Smooth muscle cell (in vitro differentiated cells): ENCODE measurements around the gene GPR39. TPM values are rescaled to one million over a fixed set of nuclear protein-coding genes. Genes with fewer than 3 reads are reported as not detected.

ENCODE experiments used
- DNase-seq: peaks from one replicate; lab custom pipeline; 2025; ENCODE audit not compliant: unreplicated experiment; lab: John Stamatoyannopoulos, UW
- H2AFZ ChIP-seq: fragments of 200-600 bp; sonication (generic); 2 replicates; pipeline ENCODE4 v1.6.0; 2016; ENCODE audit warnings: antibody characterized with exemption, low read depth, mild to moderate bottlenecking
- H3F3A ChIP-seq: fragments of 200-600 bp; sonication (generic); 2 replicates; pipeline ENCODE4 v1.6.0; 2017; ENCODE audit warnings: antibody characterized with exemption, low read depth
- H3K27ac ChIP-seq: fragments of 200-600 bp; sonication (generic); 2 replicates; pipeline ENCODE4 v1.5.1; 2016; ENCODE audit warnings: low read depth, mild to moderate bottlenecking
- H3K27me3 ChIP-seq: fragments of 200-600 bp; sonication (generic); 2 replicates; pipeline ENCODE4 v1.6.1; 2016; ENCODE audit warnings: low read depth, mild to moderate bottlenecking
- H3K36me3 ChIP-seq: fragments of 200-600 bp; sonication (generic); 2 replicates; pipeline ENCODE4 v1.5.1; 2016; ENCODE audit warnings: low read depth
- H3K4me1 ChIP-seq: fragments of 200-600 bp; sonication (generic); 2 replicates; pipeline ENCODE4 v1.5.1; 2016; ENCODE audit warnings: low read depth
- H3K4me2 ChIP-seq: fragments of 200-600 bp; sonication (generic); 2 replicates; pipeline ENCODE4 v1.6.0; 2016; ENCODE audit warnings: mild to moderate bottlenecking
- H3K4me3 ChIP-seq: fragments of 200-600 bp; sonication (generic); 2 replicates; pipeline ENCODE4 v1.5.1; 2016; ENCODE audit warnings: mild to moderate bottlenecking
- H3K79me2 ChIP-seq: fragments of 200-600 bp; sonication (generic); 2 replicates; pipeline ENCODE4 v1.6.0; 2016; ENCODE audit warnings: low read depth, mild to moderate bottlenecking
- H3K9ac ChIP-seq: fragments of 200-600 bp; sonication (generic); 2 replicates; pipeline ENCODE4 v1.6.0; 2016; ENCODE audit warnings: low read depth
- H3K9me3 ChIP-seq: fragments of 200-600 bp; sonication (generic); replicated peaks from 2 replicates; pipeline ENCODE4 v1.5.1; 2016; ENCODE audit warnings: low read depth
- H4K20me1 ChIP-seq: fragments of 200-600 bp; sonication (generic); 2 replicates; pipeline ENCODE4 v1.6.0; 2016; ENCODE audit warnings: low read depth
- WGBS: methylation state at CpG from one replicate; pipeline ENCODE4 v1.1.7; 2016; ENCODE audit warnings: low lambda C conversion rate; 5-methylcytosine and 5-hydroxymethylcytosine counted together
- polyA plus RNA-seq: library from polyadenylated mRNA; unstranded; fragments of >200 nt; fragmentation: Nextera tagmentation; extraction: Ambion mirVana; gene quantifications from 2 replicates; pipeline ENCODE4 v1.2.1, GENCODE V29; 2016
- total RNA-seq: library from RNA; depleted of rRNA; stranded (reverse); fragments of >200 nt; gene quantifications from 2 replicates; pipeline ENCODE4 v1.2.3, GENCODE V29; 2014
- TF ChIP-seq, protein P1 (sequence below): fragments of 200-600 bp; sonication (generic); IDR thresholded peaks from 2 replicates; pipeline ENCODE4 v1.5.1; 2017; ENCODE audit warnings: borderline replicate concordance, mild to moderate bottlenecking, antibody characterized with exemption; ENCODE audit not compliant: insufficient read depth, poor library complexity, severe bottlenecking

The GPR39 gene
- total and polyA plus RNA-seq, 2 experiments from 2014 or later, result 0.87 to 1.4 TPM

DNA sequence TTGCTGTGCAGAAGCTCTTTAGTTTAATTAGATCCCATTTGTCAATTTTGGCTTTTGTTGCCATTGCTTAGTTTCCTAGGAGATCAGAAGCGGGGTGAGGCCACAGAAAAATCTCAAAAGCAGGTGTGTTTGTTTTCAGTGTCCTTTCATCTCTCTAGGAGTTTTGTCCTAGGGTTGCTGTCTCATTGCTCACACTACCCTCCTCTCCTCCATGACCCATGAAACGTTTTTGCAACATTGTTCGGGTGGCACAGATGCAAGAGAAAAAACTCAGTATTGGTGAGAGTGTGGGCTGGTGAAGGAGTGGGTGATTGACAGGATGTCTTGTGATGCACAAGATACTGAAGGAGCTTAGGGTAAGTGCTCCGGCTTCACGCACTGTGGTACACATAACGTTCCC lies 149.8 kb downstream of the GPR39 start:
- Histone ChIP-seq H3F3A (no peaks in the 10 kb centered on the region), H3K27me3 (no peaks in the 10 kb centered on the region)

DNA sequence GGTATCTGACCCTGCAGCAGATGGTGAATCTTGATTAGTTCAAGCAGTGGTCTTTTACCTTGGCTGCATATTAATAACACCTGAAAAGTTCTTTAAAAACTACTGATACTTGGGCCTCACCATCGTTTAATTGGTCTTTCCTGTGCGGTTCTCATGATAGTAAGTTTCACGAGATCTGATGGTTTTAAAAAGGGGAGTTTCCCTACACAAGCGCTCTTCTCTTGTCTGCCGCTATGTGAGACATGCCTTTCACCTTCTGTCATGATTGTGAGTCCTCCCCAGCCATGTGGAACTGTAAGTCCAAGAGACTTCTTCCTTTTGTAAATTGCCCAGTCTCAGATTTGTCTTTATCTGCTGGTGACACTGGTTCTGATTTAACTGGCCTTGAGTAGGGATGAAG lies 151.1 kb downstream of the GPR39 start:
- Histone ChIP-seq H3F3A (no peaks in the 10 kb centered on the region), H3K4me1 (no peaks in the 10 kb centered on the region), H3K4me3 (no peak overlapping the region), H3K9me3 (no peaks in the 10 kb centered on the region), H3K36me3 (no peaks in the 10 kb centered on the region), H3K79me2 (no peaks in the 10 kb centered on the region), H3K27me3 (no peaks in the 10 kb centered on the region), H3K9ac (no peak overlapping the region), H3K27ac (no peak overlapping the region), H4K20me1 (no peaks in the 10 kb centered on the region), H3K4me2 (no peak overlapping the region), H2AFZ (no peak overlapping the region)
- WGBS, result 83% methylated on average over 5 of the region's 5 CpGs
- no peak for DNase-seq
- TF ChIP-seq, protein P1, sequence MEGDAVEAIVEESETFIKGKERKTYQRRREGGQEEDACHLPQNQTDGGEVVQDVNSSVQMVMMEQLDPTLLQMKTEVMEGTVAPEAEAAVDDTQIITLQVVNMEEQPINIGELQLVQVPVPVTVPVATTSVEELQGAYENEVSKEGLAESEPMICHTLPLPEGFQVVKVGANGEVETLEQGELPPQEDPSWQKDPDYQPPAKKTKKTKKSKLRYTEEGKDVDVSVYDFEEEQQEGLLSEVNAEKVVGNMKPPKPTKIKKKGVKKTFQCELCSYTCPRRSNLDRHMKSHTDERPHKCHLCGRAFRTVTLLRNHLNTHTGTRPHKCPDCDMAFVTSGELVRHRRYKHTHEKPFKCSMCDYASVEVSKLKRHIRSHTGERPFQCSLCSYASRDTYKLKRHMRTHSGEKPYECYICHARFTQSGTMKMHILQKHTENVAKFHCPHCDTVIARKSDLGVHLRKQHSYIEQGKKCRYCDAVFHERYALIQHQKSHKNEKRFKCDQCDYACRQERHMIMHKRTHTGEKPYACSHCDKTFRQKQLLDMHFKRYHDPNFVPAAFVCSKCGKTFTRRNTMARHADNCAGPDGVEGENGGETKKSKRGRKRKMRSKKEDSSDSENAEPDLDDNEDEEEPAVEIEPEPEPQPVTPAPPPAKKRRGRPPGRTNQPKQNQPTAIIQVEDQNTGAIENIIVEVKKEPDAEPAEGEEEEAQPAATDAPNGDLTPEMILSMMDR, result no peak

More for the DNA sequence above, 149.8 kb downstream of the GPR39 start:
- no peaks in the 10 kb centered on the region for H3K36me3 ChIP-seq
- no peak overlapping the region for H3K4me3 ChIP-seq
- H3K4me2 ChIP-seq, result no peak overlapping the region
- no peaks in the 10 kb centered on the region for H3K79me2 ChIP-seq
- WGBS, result 91% methylated on average over 6 of the region's 6 CpGs
- TF ChIP-seq, protein P1, result no peak
- no peaks in the 10 kb centered on the region for H3K4me1 ChIP-seq
- no peak for DNase-seq
- no peak overlapping the region for H2AFZ ChIP-seq
- H3K27ac ChIP-seq, result no peak overlapping the region
- H3K9ac ChIP-seq, result no peak overlapping the region
- H4K20me1 ChIP-seq, result no peaks in the 10 kb centered on the region
- H3K9me3 ChIP-seq, result no peaks in the 10 kb centered on the region

DNA sequence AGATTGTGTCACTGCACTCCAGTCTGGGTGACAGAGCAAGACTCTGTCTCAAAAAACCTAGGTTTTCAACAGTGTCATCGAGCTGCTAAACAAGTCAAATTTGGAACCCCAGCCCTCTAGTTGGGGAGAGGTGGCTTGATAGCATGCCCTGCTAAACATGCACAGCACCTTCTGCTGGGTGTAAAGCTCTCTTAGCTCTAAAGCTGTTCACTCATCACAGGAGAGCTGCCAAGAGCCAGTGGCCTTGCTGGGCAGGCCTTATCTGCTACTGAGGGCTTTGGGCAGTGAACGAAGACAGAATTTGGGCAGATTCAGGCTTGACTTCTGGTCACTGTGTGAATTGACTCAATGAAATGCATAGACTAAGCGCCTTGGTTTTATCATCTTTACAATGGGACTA lies 152.1 kb downstream of the GPR39 start:
- Histone ChIP-seq H3K79me2 (no peaks in the 10 kb centered on the region), H3K4me2 (no peak overlapping the region), H3F3A (no peaks in the 10 kb centered on the region), H3K27ac (no peak overlapping the region), H2AFZ (no peak overlapping the region), H4K20me1 (no peaks in the 10 kb centered on the region), H3K4me3 (no peak overlapping the region), H3K36me3 (no peaks in the 10 kb centered on the region), H3K27me3 (no peaks in the 10 kb centered on the region), H3K4me1 (no peaks in the 10 kb centered on the region), H3K9me3 (no peaks in the 10 kb centered on the region), H3K9ac (no peak overlapping the region)
- DNase-seq, result no peak
- TF ChIP-seq, protein P1, result no peak
- 90% methylated on average over 3 of the region's 3 CpGs for WGBS

DNA sequence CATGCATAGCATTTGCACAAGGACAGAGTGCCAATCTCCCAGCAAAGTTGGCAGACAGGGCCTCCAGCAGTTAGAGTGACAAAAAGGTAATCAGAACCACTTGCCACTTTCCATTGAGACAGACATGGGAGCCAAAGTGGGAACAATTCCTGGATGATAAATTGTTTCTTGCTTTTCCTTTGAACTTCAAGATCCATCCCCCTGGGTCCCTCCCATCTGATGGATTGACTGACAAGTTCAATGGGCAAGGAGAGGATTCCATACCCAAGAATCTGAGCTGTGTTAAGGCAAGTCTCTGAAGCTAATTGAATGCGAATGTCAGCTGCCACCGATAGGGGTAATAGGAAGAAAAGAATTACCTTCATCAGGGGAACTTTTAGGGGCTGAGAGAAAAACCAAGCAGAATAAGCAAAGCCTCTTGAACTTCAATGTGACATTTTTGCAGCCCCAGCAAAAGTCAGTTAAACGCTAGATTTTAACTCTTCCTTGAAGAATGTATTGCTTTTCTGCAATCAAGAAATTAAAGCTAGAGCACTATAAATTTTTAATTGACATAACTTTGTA lies 156.9 kb downstream of the GPR39 start:
- Histone ChIP-seq H3K9me3 (no peaks in the 10 kb centered on the region), H4K20me1 (no peaks in the 10 kb centered on the region), H3K4me3 (no peak overlapping the region), H3F3A (no peaks in the 10 kb centered on the region), H3K4me1 (no peaks in the 10 kb centered on the region), H2AFZ (no peak overlapping the region), H3K27me3 (no peaks in the 10 kb centered on the region), H3K27ac (no peak overlapping the region), H3K9ac (no peak overlapping the region), H3K4me2 (no peak overlapping the region), H3K79me2 (no peaks in the 10 kb centered on the region), H3K36me3 (no peaks in the 10 kb centered on the region)
- WGBS, result 77% methylated on average over 3 of the region's 3 CpGs
- TF ChIP-seq, protein P1, result no peak
- no peak for DNase-seq
